OCI-LY3 (cell line): ENCODE measurements around the gene MORC2.

ENCODE experiments used
- H2AFZ ChIP-seq: fragments of 200-600, 300-600 bp; shearing (Covaris generic); 2 replicates; pipeline ENCODE4 v1.6.0; 2014; ENCODE audit warnings: antibody characterized with exemption, low read depth, low read length
- H3K27ac ChIP-seq: fragments of 200-600, 300-600 bp; sonication (generic); 2 replicates; pipeline ENCODE4 v1.5.1; 2014; ENCODE audit warnings: mild to moderate bottlenecking, low read length, moderate library complexity, mixed read lengths
- H3K27me3 ChIP-seq: fragments of 200-600, 300-600 bp; sonication (generic); 2 replicates; pipeline ENCODE4 v1.6.1; 2014; ENCODE audit warnings: low read depth, low read length, mixed read lengths
- H3K36me3 ChIP-seq: fragments of 200-600, 300-600 bp; sonication (generic); replicated peaks from 2 replicates; pipeline ENCODE3; 2014; ENCODE audit warnings: low read depth, low read length, mixed read lengths
- H3K4me1 ChIP-seq: fragments of 300-600, 200-600 bp; sonication (generic); 2 replicates; pipeline ENCODE4 v1.6.1; 2014; ENCODE audit warnings: low read length, mixed read lengths
- H3K4me2 ChIP-seq: fragments of 200-600, 300-600 bp; sonication (generic); 2 replicates; pipeline ENCODE4 v1.6.1; 2014; ENCODE audit warnings: low read length, mixed read lengths
- H3K4me3 ChIP-seq: fragments of 300-600, 200-600 bp; sonication (generic); 2 replicates; pipeline ENCODE4 v1.5.1; 2014; ENCODE audit warnings: antibody characterized with exemption, mild to moderate bottlenecking, low read length, moderate library complexity
- H3K79me2 ChIP-seq: fragments of 300-600, 200-600 bp; shearing (Covaris generic); 2 replicates; pipeline ENCODE4 v1.6.1; 2014; ENCODE audit warnings: mild to moderate bottlenecking, low read length, mixed read lengths
- H3K9ac ChIP-seq: fragments of 300-600, 200-600 bp; shearing (Covaris generic); 2 replicates; pipeline ENCODE4 v1.6.0; 2014; ENCODE audit warnings: mild to moderate bottlenecking, low read length, moderate library complexity
- H3K9me3 ChIP-seq: fragments of 200-600, 300-600 bp; shearing (Covaris generic); 2 replicates; pipeline ENCODE4 v1.6.1; 2014; ENCODE audit warnings: low read length, mixed read lengths; ENCODE audit not compliant: insufficient read depth
- H4K20me1 ChIP-seq: fragments of 200-600, 300-600 bp; sonication (generic); 2 replicates; pipeline ENCODE4 v1.6.1; 2016; ENCODE audit warnings: low read length, mixed read lengths; ENCODE audit not compliant: insufficient read depth
- EZH2phosphoT487 ChIP-seq: fragments of 200-600 bp; shearing (Covaris generic); IDR thresholded peaks from 2 replicates; pipeline ENCODE4 v1.6.1; 2018; ENCODE audit warnings: antibody characterized with exemption, mixed run types, low read depth
- TF ChIP-seq, protein P1 (sequence below): fragments of 200-600, 300-600 bp; sonication (generic); IDR thresholded peaks from 2 replicates; pipeline ENCODE4 v1.5.1; 2014; ENCODE audit warnings: antibody characterized with exemption, low read length, low read depth

MORC2 gene

DNA sequence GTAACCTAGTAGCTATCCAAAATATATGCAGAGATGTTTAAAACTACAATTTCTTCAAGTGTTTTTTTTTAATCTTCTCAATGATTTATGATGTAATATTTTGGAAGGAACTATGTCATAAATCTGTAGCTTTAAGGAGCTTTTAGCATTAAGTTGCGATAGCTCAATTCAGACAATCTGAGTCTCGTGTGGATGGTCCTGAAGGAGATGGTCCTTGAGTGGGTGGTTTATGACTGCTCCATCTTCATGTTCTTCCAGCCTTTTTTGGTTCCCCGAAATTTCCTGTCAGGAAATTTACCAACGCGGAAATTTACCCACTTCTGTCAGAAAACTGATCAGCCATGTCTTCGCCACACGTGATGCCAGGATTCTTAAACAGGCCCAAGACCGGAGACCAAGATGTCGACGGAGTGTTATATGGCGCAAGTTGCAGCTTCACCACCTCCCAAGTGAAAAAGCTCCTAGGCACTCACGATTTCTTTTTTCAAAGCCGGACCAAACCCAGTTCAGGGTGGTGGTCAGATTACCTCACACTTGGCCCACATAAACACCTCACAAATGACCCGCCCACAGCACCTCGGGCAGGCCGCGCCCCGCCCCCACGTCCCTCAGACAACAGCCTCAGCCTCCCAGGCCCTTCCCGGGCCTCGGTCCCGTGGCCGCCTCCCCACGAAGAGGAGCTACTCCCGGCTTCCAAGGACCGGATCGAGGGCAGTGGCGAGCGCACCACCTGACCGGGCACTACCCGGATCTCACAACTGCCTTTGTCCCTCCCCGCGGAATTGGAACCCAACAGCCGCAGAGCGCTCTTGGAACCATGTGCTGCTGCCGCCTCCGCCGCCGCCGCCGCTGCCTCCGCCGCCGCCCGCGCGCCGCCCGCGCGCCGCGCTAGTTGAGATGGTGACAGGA is at the start of gene MORC2:
TSS of gene MORC2 (minus strand) at position 760 of the 909 bp plus-strand sequence. CDS start 885 bp downstream, outside the sequence.
- Histone ChIP-seq H3K9ac (peak within 1 kb of the TSS; percentile 83), H3K4me1 (peaks cover 21% of the 10 kb centered on the region), H2AFZ (peak within 1 kb of the TSS; percentile 48), H3K79me2 (peaks cover 92% of the 10 kb centered on the region), H3K36me3 (peaks cover 61% of the 10 kb centered on the region), H3K27me3 (no peaks in the 10 kb centered on the region), H3K4me2 (peak within 1 kb of the TSS; percentile 95), H4K20me1 (peaks cover 27% of the 10 kb centered on the region), H3K27ac (peak within 1 kb of the TSS; percentile 78), H3K9me3 (0 out of 2 replicates have a peak, but pooled peaks cover 16% of the 10 kb centered on the region), H3K4me3 (peak within 1 kb of the TSS; percentile 96)
- TF ChIP-seq EZH2phosphoT487, result no peak
- TF ChIP-seq, protein P1, sequence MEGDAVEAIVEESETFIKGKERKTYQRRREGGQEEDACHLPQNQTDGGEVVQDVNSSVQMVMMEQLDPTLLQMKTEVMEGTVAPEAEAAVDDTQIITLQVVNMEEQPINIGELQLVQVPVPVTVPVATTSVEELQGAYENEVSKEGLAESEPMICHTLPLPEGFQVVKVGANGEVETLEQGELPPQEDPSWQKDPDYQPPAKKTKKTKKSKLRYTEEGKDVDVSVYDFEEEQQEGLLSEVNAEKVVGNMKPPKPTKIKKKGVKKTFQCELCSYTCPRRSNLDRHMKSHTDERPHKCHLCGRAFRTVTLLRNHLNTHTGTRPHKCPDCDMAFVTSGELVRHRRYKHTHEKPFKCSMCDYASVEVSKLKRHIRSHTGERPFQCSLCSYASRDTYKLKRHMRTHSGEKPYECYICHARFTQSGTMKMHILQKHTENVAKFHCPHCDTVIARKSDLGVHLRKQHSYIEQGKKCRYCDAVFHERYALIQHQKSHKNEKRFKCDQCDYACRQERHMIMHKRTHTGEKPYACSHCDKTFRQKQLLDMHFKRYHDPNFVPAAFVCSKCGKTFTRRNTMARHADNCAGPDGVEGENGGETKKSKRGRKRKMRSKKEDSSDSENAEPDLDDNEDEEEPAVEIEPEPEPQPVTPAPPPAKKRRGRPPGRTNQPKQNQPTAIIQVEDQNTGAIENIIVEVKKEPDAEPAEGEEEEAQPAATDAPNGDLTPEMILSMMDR, result no peak

DNA sequence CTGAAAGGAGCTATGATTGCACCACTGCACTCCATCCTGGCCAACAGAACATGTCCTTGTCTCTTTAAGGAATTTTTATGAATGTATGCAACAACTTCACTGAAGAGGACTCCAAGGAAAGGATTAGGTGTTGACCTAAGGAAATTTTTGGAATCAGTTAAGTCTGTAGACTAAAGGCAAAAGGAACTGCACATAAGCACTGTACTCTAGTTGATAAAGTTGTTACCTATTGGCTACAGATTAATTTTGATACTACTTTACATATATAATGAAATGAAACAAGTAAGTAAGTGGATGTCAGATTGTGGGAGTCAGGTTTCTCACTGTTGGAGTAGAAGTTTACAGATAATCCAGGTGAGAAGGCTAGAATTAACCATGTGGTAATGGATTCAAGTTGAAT is 37.0 kb upstream of the MORC2 start:
- Histone ChIP-seq H3K79me2 (no peaks in the 10 kb centered on the region), H3K27ac (no peak overlapping the region), H3K9me3 (peaks cover 10% of the 10 kb centered on the region), H3K9ac (no peak overlapping the region), H4K20me1 (no peaks in the 10 kb centered on the region), H3K4me1 (no peaks in the 10 kb centered on the region), H3K27me3 (no peaks in the 10 kb centered on the region), H3K36me3 (no peaks in the 10 kb centered on the region), H2AFZ (no peak overlapping the region), H3K4me3 (no peak overlapping the region), H3K4me2 (no peak overlapping the region)
- TF ChIP-seq, protein P1, result no peak
- TF ChIP-seq EZH2phosphoT487, result no peak

DNA sequence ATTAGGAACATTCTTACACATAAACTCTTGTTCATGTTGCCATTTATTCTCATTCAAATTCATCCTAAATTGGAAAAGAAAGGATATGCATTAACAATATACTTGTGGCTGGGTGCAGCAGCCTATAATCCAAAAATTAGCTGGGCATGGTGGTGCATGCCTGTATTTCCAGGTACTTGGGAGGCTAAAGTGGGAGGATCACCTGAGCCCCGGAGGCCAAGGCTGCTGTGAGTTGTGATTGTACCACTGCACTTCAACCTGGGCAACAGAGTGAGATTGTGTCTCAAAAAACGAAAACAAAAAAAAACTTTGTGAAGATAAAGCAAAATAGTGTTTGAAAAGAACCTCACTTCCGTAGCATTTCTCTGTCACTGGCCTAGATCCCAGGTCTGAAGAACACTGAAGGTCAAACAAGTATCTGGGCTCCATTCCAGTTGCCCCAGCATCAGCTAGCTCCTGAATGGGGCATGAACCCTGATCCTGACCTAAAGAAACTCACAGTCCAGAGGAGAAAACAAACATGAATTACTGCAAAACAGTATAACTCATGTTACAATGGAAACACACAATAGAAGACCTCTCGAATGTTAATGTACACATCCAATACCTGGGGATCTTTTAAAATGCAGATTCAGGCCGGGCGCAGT is 32.7 kb upstream of the MORC2 start:
- Histone ChIP-seq H3K27ac (no peak overlapping the region), H3K27me3 (no peaks in the 10 kb centered on the region), H3K79me2 (no peaks in the 10 kb centered on the region), H3K4me2 (no peak overlapping the region), H3K36me3 (no peaks in the 10 kb centered on the region), H3K4me3 (no peak overlapping the region), H2AFZ (no peak overlapping the region), H3K9ac (no peak overlapping the region), H3K4me1 (no peaks in the 10 kb centered on the region), H3K9me3 (peaks cover 7% of the 10 kb centered on the region; the same call in 1 of the 2 replicates), H4K20me1 (no peaks in the 10 kb centered on the region)
- TF ChIP-seq, protein P1, result no peak
- TF ChIP-seq EZH2phosphoT487, result no peak

DNA sequence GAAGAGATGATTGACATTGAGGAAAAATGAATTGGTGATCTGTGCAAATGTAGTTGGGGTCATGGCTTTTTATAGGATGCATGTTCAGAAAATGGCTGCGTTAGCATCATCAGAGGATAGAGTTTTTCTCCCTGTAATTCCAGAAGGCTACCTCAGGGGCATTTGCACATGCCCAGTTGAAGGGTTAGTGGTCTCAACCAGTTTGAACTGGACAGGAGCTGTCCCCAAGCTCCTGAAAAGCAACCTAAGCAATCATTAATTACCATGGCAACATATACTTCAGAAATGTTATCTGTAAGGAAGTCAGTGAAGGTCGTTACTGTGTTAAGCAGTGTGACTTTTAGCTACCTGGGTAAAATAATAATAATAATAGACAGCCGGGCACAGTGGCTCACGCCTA is 29.8 kb upstream of the MORC2 start:
- no peak overlapping the region for H3K4me2 ChIP-seq
- H4K20me1 ChIP-seq, result no peaks in the 10 kb centered on the region
- H3K36me3 ChIP-seq, result no peaks in the 10 kb centered on the region
- TF ChIP-seq, protein P1, result no peak
- TF ChIP-seq EZH2phosphoT487, result no peak
- peaks cover 10% of the 10 kb centered on the region for H3K4me1 ChIP-seq
- no peak overlapping the region for H3K27ac ChIP-seq
- H2AFZ ChIP-seq, result no peak overlapping the region
- H3K9me3 ChIP-seq, result no peaks in the 10 kb centered on the region
- no peak overlapping the region for H3K9ac ChIP-seq
- no peaks in the 10 kb centered on the region for H3K27me3 ChIP-seq
- no peaks in the 10 kb centered on the region for H3K79me2 ChIP-seq
- no peak overlapping the region for H3K4me3 ChIP-seq
